ENCODE data around the gene TMEM255B.
"Not testable (repeated sequence)": the region's sequence is repeated elsewhere in the genome, so short reads cannot be mapped to it uniquely, and the experiment has no call there.

The TMEM255B gene

GRCh38 chr13:113750554-113751399 is 8.2 kb upstream of the TMEM255B start:
- DNase-seq: no peak

GRCh38 chr13:113751491-113751890 is 7.5 kb upstream of the TMEM255B start:
- no peak for DNase-seq

- DNase-seq: not testable (repeated sequence)
Observed at GRCh38 chr13:113752211-113752986, 6.6 kb upstream of the TMEM255B start.

- DNase-seq: no peak
Observed at GRCh38 chr13:113753171-113753570, 5.9 kb upstream of the TMEM255B start.

- DNase-seq: no peak
Observed at GRCh38 chr13:113754242-113754641, 4.8 kb upstream of the TMEM255B start.

- DNase-seq: no peak
Observed at GRCh38 chr13:113754691-113755090, 4.3 kb upstream of the TMEM255B start.

GRCh38 chr13:113756441-113757097 is 2.5 kb upstream of the TMEM255B start:
- DNase-seq: no peak

- DNase-seq: peak; percentile 55
Observed at GRCh38 chr13:113759525-113760137, 605 bp downstream of the TMEM255B start.

GRCh38 chr13:113761136-113761535 is 2.1 kb downstream of the TMEM255B start:
- DNase-seq: no peak

GRCh38 chr13:113762075-113762474 is 3.0 kb downstream of the TMEM255B start:
- no peak for DNase-seq

- DNase-seq: no peak
Observed at GRCh38 chr13:113762538-113762937, 3.5 kb downstream of the TMEM255B start.

- DNase-seq: no peak
Observed at GRCh38 chr13:113763254-113763653, 4.2 kb downstream of the TMEM255B start.

- DNase-seq: no peak
Observed at GRCh38 chr13:113763961-113764792, 5.2 kb downstream of the TMEM255B start.

- DNase-seq: no peak
Observed at GRCh38 chr13:113764793-113765563, 6.0 kb downstream of the TMEM255B start.

- peak; percentile 70 for DNase-seq
Observed at GRCh38 chr13:113765564-113765910, 6.5 kb downstream of the TMEM255B start.

- DNase-seq: no peak
Observed at GRCh38 chr13:113766035-113766800, 7.2 kb downstream of the TMEM255B start.

GRCh38 chr13:113767366-113767765 is 8.3 kb downstream of the TMEM255B start:
- DNase-seq: no peak

- no peak for DNase-seq
Observed at GRCh38 chr13:113768018-113768905, 9.2 kb downstream of the TMEM255B start.

- DNase-seq: no peak
Observed at GRCh38 chr13:113769106-113769505, 10.1 kb downstream of the TMEM255B start.

- no peak for DNase-seq
Observed at GRCh38 chr13:113769881-113770280, 10.9 kb downstream of the TMEM255B start.
